Neural cell (in vitro differentiated cells): ENCODE measurements around the gene PSEN1. TPM values are rescaled to one million over a fixed set of nuclear protein-coding genes. Genes with fewer than 3 reads are reported as not detected.

Experiments used
- H2AFZ ChIP-seq: fragments of 200-600, 300-800 bp; sonication (generic), shearing (Covaris generic); 2 replicates; pipeline ENCODE4 v1.6.0; 2014; ENCODE audit warnings: low read depth, mild to moderate bottlenecking, antibody characterized with exemption, low read length, moderate library complexity
- H3F3A ChIP-seq: fragments of 200-600 bp; shearing (Covaris generic); 2 replicates; pipeline ENCODE4 v1.6.1; 2016; ENCODE audit warnings: mild to moderate bottlenecking, moderate library complexity, mixed read lengths, antibody characterized with exemption, low read length; ENCODE audit not compliant: insufficient read depth, poor library complexity, severe bottlenecking
- H3K27ac ChIP-seq: fragments of 200-600, 300-800 bp; sonication (generic), shearing (Covaris generic); 2 replicates; pipeline ENCODE4 v1.5.1; 2014; ENCODE audit warnings: mild to moderate bottlenecking, low read length, moderate library complexity
- H3K27me3 ChIP-seq: fragments of 300-800, 200-600 bp; sonication (generic), shearing (Covaris generic); 2 replicates; pipeline ENCODE4 v1.6.0; 2014; ENCODE audit warnings: mild to moderate bottlenecking, low read depth, low read length, moderate library complexity; ENCODE audit not compliant: insufficient read depth
- H3K36me3 ChIP-seq: fragments of 300-800, 200-600 bp; sonication (generic), shearing (Covaris generic); 2 replicates; pipeline ENCODE4 v1.5.1; 2014; ENCODE audit warnings: mild to moderate bottlenecking, antibody characterized with exemption, low read length, moderate library complexity; ENCODE audit not compliant: insufficient read depth
- H3K4me2 ChIP-seq: fragments of 300-800, 200-600 bp; sonication (generic), shearing (Covaris generic); 2 replicates; pipeline ENCODE4 v1.6.0; 2014; ENCODE audit warnings: mild to moderate bottlenecking, low read length
- H3K4me3 ChIP-seq: fragments of 300-800, 200-600 bp; sonication (generic), shearing (Covaris generic); 2 replicates; pipeline ENCODE4 v1.5.1; 2014; ENCODE audit warnings: mild to moderate bottlenecking, low read length, moderate library complexity
- H3K79me2 ChIP-seq: fragments of 200-600 bp; shearing (Covaris generic); replicated peaks from 2 replicates; pipeline ENCODE4 v1.6.0; 2014; ENCODE audit warnings: mild to moderate bottlenecking, low read length, moderate library complexity; ENCODE audit not compliant: insufficient read depth
- H3K9ac ChIP-seq: fragments of 300-800, 200-600 bp; sonication (generic), shearing (Covaris generic); 2 replicates; pipeline ENCODE4 v1.6.1; 2016; ENCODE audit warnings: mild to moderate bottlenecking, low read length, mixed read lengths
- H3K9me2 ChIP-seq: fragments of 200-600 bp; shearing (Covaris generic); 2 replicates; pipeline ENCODE4 v1.6.1; 2016; ENCODE audit warnings: mild to moderate bottlenecking, low read length, mixed read lengths; ENCODE audit not compliant: insufficient read depth
- H3K9me3 ChIP-seq: fragments of 200-600, 300-800 bp; sonication (generic), shearing (Covaris generic); 2 replicates; pipeline ENCODE4 v1.6.1; 2016; ENCODE audit warnings: mild to moderate bottlenecking, mixed run types, low read length, moderate library complexity, mixed read lengths
- H4K20me1 ChIP-seq: fragments of 200-600 bp; shearing (Covaris generic); 2 replicates; pipeline ENCODE4 v1.6.1; 2016; ENCODE audit warnings: mild to moderate bottlenecking, mixed run types; ENCODE audit not compliant: insufficient read depth
- EP300 ChIP-seq: fragments of 450-650 bp; conservative IDR thresholded peaks from 2 replicates; pipeline ENCODE4 v1.6.1; 2014; ENCODE audit warnings: antibody characterized with exemption, mild to moderate bottlenecking, moderate library complexity; ENCODE audit not compliant: poor library complexity, severe bottlenecking
- EZH2 ChIP-seq: fragments of 200-600, 300-800 bp; shearing (Covaris generic), sonication (generic); IDR thresholded peaks from 2 replicates; pipeline ENCODE4 v1.6.1; 2014; ENCODE audit warnings: antibody characterized with exemption, low read length, borderline replicate concordance, mild to moderate bottlenecking; ENCODE audit not compliant: insufficient read depth, poor library complexity, severe bottlenecking
- MXI1 ChIP-seq: fragments of 450-650 bp; conservative IDR thresholded peaks from 2 replicates; pipeline ENCODE4 v1.6.1; 2014; ENCODE audit warnings: antibody characterized with exemption, mild to moderate bottlenecking; ENCODE audit not compliant: poor library complexity, severe bottlenecking
- POLR2AphosphoS5 ChIP-seq: IDR thresholded peaks from 2 replicates; pipeline ENCODE4 v1.6.1; 2012
- RAD21 ChIP-seq: fragments of 450-650 bp; conservative IDR thresholded peaks from 2 replicates; pipeline ENCODE4 v1.6.1; 2014; ENCODE audit warnings: antibody characterized with exemption, mild to moderate bottlenecking, moderate library complexity
- REST ChIP-seq: IDR thresholded peaks from 2 replicates; pipeline ENCODE4 v1.6.1; 2012; ENCODE audit warnings: borderline replicate concordance
- SMC3 ChIP-seq: fragments of 450-650 bp; conservative IDR thresholded peaks from 2 replicates; pipeline ENCODE4 v1.6.1; 2014; ENCODE audit warnings: antibody characterized with exemption, mild to moderate bottlenecking, moderate library complexity; ENCODE audit not compliant: poor library complexity
- TAF1 ChIP-seq: IDR thresholded peaks from 2 replicates; pipeline ENCODE4 v1.6.1; 2012; ENCODE audit warnings: low read depth
- polyA minus RNA-seq: library from RNA; depleted of rRNA, polyadenylated mRNA; stranded (reverse); fragments of >200 nt; gene quantifications from 2 replicates; pipeline ENCODE4 v1.2.3, GENCODE V29; 2014
- polyA plus RNA-seq: library from polyadenylated mRNA; depleted of rRNA; stranded (reverse); fragments of >200 nt; gene quantifications from 2 replicates; pipeline ENCODE4 v1.2.3, GENCODE V29; 2014
- TF ChIP-seq, protein P1 (sequence below): fragments of 450-650 bp; IDR thresholded peaks from 2 replicates; pipeline ENCODE4 v1.5.1; 2014; ENCODE audit warnings: antibody characterized with exemption, mild to moderate bottlenecking, moderate library complexity; ENCODE audit not compliant: poor library complexity, severe bottlenecking

The PSEN1 gene
- polyA plus RNA-seq (39.2 and 40.3 TPM in 2 replicates), polyA minus RNA-seq (75.9 and 77.4 TPM in 2 replicates)

- H3K27me3 ChIP-seq, result no peaks in the 10 kb centered on the region
- H3F3A ChIP-seq, result no peaks in the 10 kb centered on the region
- no peaks in the 10 kb centered on the region for H3K9me3 ChIP-seq
- H3K36me3 ChIP-seq, result no peaks in the 10 kb centered on the region
- H3K9me2 ChIP-seq, result no peaks in the 10 kb centered on the region
- peak; percentile 56 for TF ChIP-seq TAF1
- peak; percentile 85 for TF ChIP-seq REST
- no peak for TF ChIP-seq RAD21
- TF ChIP-seq MXI1, result peak; percentile 44
- peak; percentile 98 for TF ChIP-seq POLR2AphosphoS5
- TF ChIP-seq EP300, result peak; percentile 33
- TF ChIP-seq EZH2, result no peak
- no peaks in the 10 kb centered on the region for H4K20me1 ChIP-seq
- H3K4me3 ChIP-seq, result peak within 1 kb of the TSS; percentile 79
- H3K4me2 ChIP-seq, result peak within 1 kb of the TSS; percentile 100
- H3K9ac ChIP-seq, result peak within 1 kb of the TSS; percentile 88
- peaks cover 40% of the 10 kb centered on the region for H3K79me2 ChIP-seq
- peak within 1 kb of the TSS; percentile 92 for H2AFZ ChIP-seq
- H3K27ac ChIP-seq, result peak within 1 kb of the TSS; percentile 85
Measured at GRCh38 chr14:73136387-73137225, at the start of gene PSEN1. Gene PSEN1 (plus strand): TSS chr14:73136507. CDS start chr14:73148020, 11,513 bp downstream.

DNA sequence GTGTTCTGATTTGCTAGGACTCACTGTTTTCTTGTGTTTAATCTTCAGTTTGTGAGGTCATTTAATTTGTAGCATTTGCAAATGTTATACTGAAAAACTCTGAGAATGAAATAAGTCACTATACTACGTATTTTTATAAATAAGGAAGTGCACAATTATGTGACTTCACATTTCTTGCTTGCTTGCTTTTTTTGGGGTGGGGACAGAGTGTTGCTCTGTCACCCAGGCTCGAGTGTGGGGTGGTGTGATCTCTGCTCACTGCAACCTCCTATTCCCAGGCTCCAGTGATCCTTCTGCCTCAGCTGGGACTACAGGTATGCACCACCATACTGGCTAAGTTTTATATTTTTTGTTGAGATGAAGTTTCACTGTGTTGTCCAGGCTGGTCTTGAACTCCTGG, 45.3 kb upstream of the PSEN1 start:
- Histone ChIP-seq H3F3A (no peaks in the 10 kb centered on the region), H3K27ac (no peak overlapping the region), H3K36me3 (no peaks in the 10 kb centered on the region), H2AFZ (no peak overlapping the region), H3K4me3 (no peak overlapping the region), H3K27me3 (no peaks in the 10 kb centered on the region), H4K20me1 (no peaks in the 10 kb centered on the region), H3K79me2 (peaks cover 4% of the 10 kb centered on the region), H3K9me2 (no peaks in the 10 kb centered on the region), H3K9ac (no peak overlapping the region), H3K9me3 (no peaks in the 10 kb centered on the region), H3K4me2 (no peak overlapping the region)
- TF ChIP-seq POLR2AphosphoS5, result no peak
- no peak for TF ChIP-seq REST
- no peak for TF ChIP-seq RAD21
- TF ChIP-seq MXI1, result no peak
- no peak for TF ChIP-seq SMC3
- TF ChIP-seq EP300, result no peak
- TF ChIP-seq TAF1, result no peak
- TF ChIP-seq EZH2, result no peak
- TF ChIP-seq, protein P1, sequence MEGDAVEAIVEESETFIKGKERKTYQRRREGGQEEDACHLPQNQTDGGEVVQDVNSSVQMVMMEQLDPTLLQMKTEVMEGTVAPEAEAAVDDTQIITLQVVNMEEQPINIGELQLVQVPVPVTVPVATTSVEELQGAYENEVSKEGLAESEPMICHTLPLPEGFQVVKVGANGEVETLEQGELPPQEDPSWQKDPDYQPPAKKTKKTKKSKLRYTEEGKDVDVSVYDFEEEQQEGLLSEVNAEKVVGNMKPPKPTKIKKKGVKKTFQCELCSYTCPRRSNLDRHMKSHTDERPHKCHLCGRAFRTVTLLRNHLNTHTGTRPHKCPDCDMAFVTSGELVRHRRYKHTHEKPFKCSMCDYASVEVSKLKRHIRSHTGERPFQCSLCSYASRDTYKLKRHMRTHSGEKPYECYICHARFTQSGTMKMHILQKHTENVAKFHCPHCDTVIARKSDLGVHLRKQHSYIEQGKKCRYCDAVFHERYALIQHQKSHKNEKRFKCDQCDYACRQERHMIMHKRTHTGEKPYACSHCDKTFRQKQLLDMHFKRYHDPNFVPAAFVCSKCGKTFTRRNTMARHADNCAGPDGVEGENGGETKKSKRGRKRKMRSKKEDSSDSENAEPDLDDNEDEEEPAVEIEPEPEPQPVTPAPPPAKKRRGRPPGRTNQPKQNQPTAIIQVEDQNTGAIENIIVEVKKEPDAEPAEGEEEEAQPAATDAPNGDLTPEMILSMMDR, result no peak
